ENCODE measurements around the gene ZNF90. TPM values are rescaled to one million over a fixed set of nuclear protein-coding genes. Genes with fewer than 3 reads are reported as not detected.
"Not testable (repeated sequence)": the region's sequence is repeated elsewhere in the genome, so short reads cannot be mapped to it uniquely, and the experiment has no call there.

Gene ZNF90
- total RNA-seq, 1 donor = 1.2 TPM

DNA sequence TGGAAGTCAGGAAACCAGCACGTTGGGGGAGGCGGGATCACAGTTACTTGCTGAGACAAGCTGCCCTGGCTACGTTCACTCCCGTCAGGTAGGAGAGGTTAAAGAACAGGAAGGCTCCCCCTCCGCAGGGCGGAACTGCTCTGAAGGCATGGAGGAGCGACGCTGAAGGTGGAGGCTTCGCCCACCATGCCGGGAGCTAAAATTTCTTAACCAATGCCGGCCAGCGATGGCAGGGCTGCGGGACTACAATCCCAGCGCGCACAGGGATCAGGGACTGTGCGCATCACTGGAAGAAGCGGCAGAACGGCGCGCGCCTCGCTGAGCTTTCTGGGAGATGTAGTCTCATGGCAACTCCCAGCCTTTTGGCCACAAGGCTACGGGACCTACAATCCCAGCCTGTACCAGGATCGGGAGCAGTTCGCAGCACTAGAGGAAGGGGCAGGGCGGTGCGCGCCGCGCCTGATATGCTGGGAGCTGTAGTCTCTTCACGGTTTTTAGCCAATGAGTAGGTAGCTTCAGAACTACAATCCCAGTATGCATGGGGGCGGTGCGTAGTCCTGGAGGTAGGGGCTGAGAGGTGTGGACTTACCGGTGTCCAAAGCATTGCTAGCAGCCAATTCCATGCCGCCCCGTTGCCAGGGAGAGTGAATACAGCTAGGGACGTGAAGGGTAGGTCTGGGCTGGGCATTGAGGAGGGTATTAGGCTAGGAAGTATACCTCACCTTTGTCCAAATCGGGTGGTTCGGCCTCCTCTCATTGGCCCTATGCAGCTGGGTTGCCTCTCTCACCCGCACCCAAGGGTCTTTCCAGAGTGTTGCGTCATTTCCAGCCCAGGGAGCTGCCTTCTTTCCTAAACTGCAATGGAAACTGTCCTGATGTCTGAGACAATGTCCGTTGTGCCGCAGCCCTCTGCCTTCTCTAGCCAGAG is 25.7 kb upstream of the ZNF90 start:
- peak; percentile 97 for DNase-seq (ENCODE audit: low read depth)
- peak overlapping the region; percentile 99 for H3K4me3 ChIP-seq (ENCODE audit: low read depth, low read length)
- TF ChIP-seq CTCF (IDR thresholded peaks at IDR 0.05; ENCODE audit: insufficient read depth, low read length) = peak; percentile 14

- not testable (repeated sequence) for H3K4me3 ChIP-seq (ENCODE audit: low read depth, low read length); DNase-seq (ENCODE audit: low read depth)
Measured at GRCh38 chr19:20058738-20059137, 19.1 kb upstream of the ZNF90 start.

GRCh38 chr19:20060282-20060681 is 17.5 kb upstream of the ZNF90 start:
- DNase-seq (ENCODE audit: low read depth) = no peak
- no peak for TF ChIP-seq CTCF (IDR thresholded peaks at IDR 0.05; ENCODE audit: insufficient read depth, low read length)
- no peak overlapping the region for H3K4me3 ChIP-seq (ENCODE audit: low read depth, low read length)

- TF ChIP-seq CTCF (IDR thresholded peaks at IDR 0.05; ENCODE audit: insufficient read depth, low read length) = no peak
- H3K4me3 ChIP-seq (ENCODE audit: low read depth, low read length) = no peak overlapping the region
- DNase-seq (ENCODE audit: low read depth) = no peak
Measured at GRCh38 chr19:20066861-20067260, 10.9 kb upstream of the ZNF90 start.

GRCh38 chr19:20067943-20068342 is 9.9 kb upstream of the ZNF90 start:
- no peak for DNase-seq (ENCODE audit: low read depth)
- TF ChIP-seq CTCF (IDR thresholded peaks at IDR 0.05; ENCODE audit: insufficient read depth, low read length) = no peak
- no peak overlapping the region for H3K4me3 ChIP-seq (ENCODE audit: low read depth, low read length)

- DNase-seq (ENCODE audit: low read depth); H3K4me3 ChIP-seq (ENCODE audit: low read depth, low read length): not testable (repeated sequence)
Measured at GRCh38 chr19:20068559-20068958, 9.2 kb upstream of the ZNF90 start.

GRCh38 chr19:20070691-20071090 is 7.1 kb upstream of the ZNF90 start:
- no peak for TF ChIP-seq CTCF (IDR thresholded peaks at IDR 0.05; ENCODE audit: insufficient read depth, low read length)
- DNase-seq (ENCODE audit: low read depth) = no peak
- H3K4me3 ChIP-seq (ENCODE audit: low read depth, low read length) = no peak overlapping the region

GRCh38 chr19:20072936-20073335 is 4.9 kb upstream of the ZNF90 start:
- DNase-seq (ENCODE audit: low read depth) = no peak
- no peak overlapping the region for H3K4me3 ChIP-seq (ENCODE audit: low read depth, low read length)
- TF ChIP-seq CTCF (IDR thresholded peaks at IDR 0.05; ENCODE audit: insufficient read depth, low read length) = no peak

All from fibroblast of the aortic adventitia (primary cell).